Trophoblast cell (in vitro differentiated cells and primary cell): Measurements from ENCODE around the gene VCAN.

Experiments
- DNase-seq, 2 donors: peaks; one replicate each; pipeline ENCODE4 v3.0.0-alpha.2; 2016
- H2AFZ ChIP-seq: 2 replicates; pipeline ENCODE4 v1.6.1; 2013; ENCODE audit warnings: low read length, moderate library complexity, mild to moderate bottlenecking; ENCODE audit not compliant: insufficient read depth, poor library complexity
- H2AK5ac ChIP-seq: 2 replicates; pipeline ENCODE4 v1.6.1; 2013; ENCODE audit warnings: mild to moderate bottlenecking, low read length
- H2BK120ac ChIP-seq: 2 replicates; pipeline ENCODE4 v1.6.1; 2013; ENCODE audit warnings: low read length, mild to moderate bottlenecking, moderate library complexity; ENCODE audit not compliant: insufficient read depth, poor library complexity
- H2BK12ac ChIP-seq: 2 replicates; pipeline ENCODE4 v1.6.1; 2013; ENCODE audit warnings: mild to moderate bottlenecking, low read length, moderate library complexity
- H2BK5ac ChIP-seq: 2 replicates; pipeline ENCODE4 v1.6.1; 2013; ENCODE audit warnings: low read length, low read depth, moderate library complexity, mild to moderate bottlenecking; ENCODE audit not compliant: poor library complexity
- H3K14ac ChIP-seq: 2 replicates; pipeline ENCODE4 v1.6.1; 2013; ENCODE audit warnings: mild to moderate bottlenecking, low read length
- H3K18ac ChIP-seq: 2 replicates; pipeline ENCODE4 v1.6.1; 2013; ENCODE audit warnings: mild to moderate bottlenecking, low read length
- H3K23ac ChIP-seq: 2 replicates; pipeline ENCODE4 v1.6.1; 2013; ENCODE audit warnings: low read length
- H3K27ac ChIP-seq: 2 replicates; pipeline ENCODE4 v1.5.1; 2013; ENCODE audit warnings: low read depth, mild to moderate bottlenecking, inconsistent platforms, low read length, moderate library complexity
- H3K27me3 ChIP-seq: 2 replicates; pipeline ENCODE4 v1.6.1; 2013; ENCODE audit warnings: inconsistent platforms, mild to moderate bottlenecking, low read length, moderate library complexity; ENCODE audit not compliant: insufficient read depth
- H3K36me3 ChIP-seq, 2 experiments: 1 replicate in 1 of 2; 2 replicates in 1 of 2; pipeline ENCODE4 v1.6.1; 2013; ENCODE audit warnings: low read length in 2 of 2, mild to moderate bottlenecking in 2 of 2, moderate library complexity in 1 of 2; ENCODE audit not compliant: insufficient read depth in 2 of 2, control insufficient read depth in 1 of 2
- H3K4ac ChIP-seq: 2 replicates; pipeline ENCODE4 v1.6.1; 2013; ENCODE audit warnings: low read depth, mild to moderate bottlenecking, low read length, moderate library complexity
- H3K4me1 ChIP-seq, 2 experiments: 1 replicate in 1 of 2; 2 replicates in 1 of 2; pipeline ENCODE4 v1.6.1; 2013; ENCODE audit warnings: low read length in 2 of 2, mild to moderate bottlenecking in 2 of 2, moderate library complexity in 1 of 2; ENCODE audit not compliant: insufficient read depth in 2 of 2, control insufficient read depth in 1 of 2
- H3K4me2 ChIP-seq: 2 replicates; pipeline ENCODE4 v1.6.1; 2013; ENCODE audit warnings: inconsistent platforms, mild to moderate bottlenecking, low read length, moderate library complexity
- H3K4me3 ChIP-seq: 2 replicates; pipeline ENCODE4 v1.5.1; 2013; ENCODE audit warnings: mild to moderate bottlenecking, low read depth, low read length, inconsistent platforms
- H3K79me1 ChIP-seq: one replicate; pipeline ENCODE4 v1.6.1; 2013; ENCODE audit warnings: low read length
- H3K79me2 ChIP-seq: 2 replicates; pipeline ENCODE4 v1.6.1; 2013; ENCODE audit warnings: low read length, mild to moderate bottlenecking; ENCODE audit not compliant: control insufficient read depth, insufficient read depth, poor library complexity
- H3K9ac ChIP-seq: 2 replicates; pipeline ENCODE4 v1.6.1; 2013; ENCODE audit warnings: mild to moderate bottlenecking, low read length
- H3K9me3 ChIP-seq: 2 replicates; pipeline ENCODE4 v1.6.1; 2013; ENCODE audit warnings: low read depth, mild to moderate bottlenecking, control low read depth, inconsistent platforms, low read length; ENCODE audit not compliant: insufficient read depth
- H4K12ac ChIP-seq: 2 replicates; pipeline ENCODE4 v1.6.1; 2013; ENCODE audit warnings: low read depth, mild to moderate bottlenecking, low read length, moderate library complexity
- H4K8ac ChIP-seq: 2 replicates; pipeline ENCODE4 v1.6.1; 2013; ENCODE audit warnings: low read depth, mild to moderate bottlenecking, low read length, moderate library complexity
- H4K91ac ChIP-seq: one replicate; pipeline ENCODE4 v1.6.1; 2013; ENCODE audit warnings: low read depth, mild to moderate bottlenecking, low read length, moderate library complexity
- WGBS: extraction: QIAGEN DNeasy Blood & Tissue Kit; methylation state at CpG from one replicate; pipeline ENCODE4 v1.1.7; 2013; ENCODE audit warnings: missing lambda C conversion rate; ENCODE audit not compliant: insufficient read length, insufficient coverage; ENCODE audit errors: extremely low coverage; 5-methylcytosine and 5-hydroxymethylcytosine counted together

Gene VCAN

GRCh38 chr5:83628360-83628759 is 156.8 kb downstream of the VCAN start:
- Histone ChIP-seq H2BK12ac (no peak overlapping the region), H4K12ac (no peak overlapping the region), H3K4ac (no peak overlapping the region), H3K27ac (no peak overlapping the region), H3K27me3 (no peaks in the 10 kb centered on the region), H4K91ac (no peak overlapping the region), H2BK120ac (no peak overlapping the region), H3K9ac (no peak overlapping the region), H2BK5ac (no peak overlapping the region), H4K8ac (no peak overlapping the region), H3K79me2 (no peaks in the 10 kb centered on the region), H3K36me3 (no peaks in the 10 kb centered on the region), H3K23ac (no peak overlapping the region), H3K4me3 (no peak overlapping the region), H3K18ac (no peak overlapping the region), H3K4me1 (no peaks in the 10 kb centered on the region), H2AK5ac (no peak overlapping the region), H3K14ac (no peak overlapping the region), H3K4me2 (no peak overlapping the region), H3K79me1 (no peaks in the 10 kb centered on the region), H3K9me3 (no peaks in the 10 kb centered on the region), H2AFZ (no peak overlapping the region)
- WGBS, result no CpG with 5 or more reads among the region's 2 CpGs
- DNase-seq, result peak in 1 of 2 donors; percentile 63
